ENCODE measurements around the gene PAK6.
A peak's percentile ranks its signal among the peaks of the same experiment; 100 is the strongest.

Gene PAK6

DNA sequence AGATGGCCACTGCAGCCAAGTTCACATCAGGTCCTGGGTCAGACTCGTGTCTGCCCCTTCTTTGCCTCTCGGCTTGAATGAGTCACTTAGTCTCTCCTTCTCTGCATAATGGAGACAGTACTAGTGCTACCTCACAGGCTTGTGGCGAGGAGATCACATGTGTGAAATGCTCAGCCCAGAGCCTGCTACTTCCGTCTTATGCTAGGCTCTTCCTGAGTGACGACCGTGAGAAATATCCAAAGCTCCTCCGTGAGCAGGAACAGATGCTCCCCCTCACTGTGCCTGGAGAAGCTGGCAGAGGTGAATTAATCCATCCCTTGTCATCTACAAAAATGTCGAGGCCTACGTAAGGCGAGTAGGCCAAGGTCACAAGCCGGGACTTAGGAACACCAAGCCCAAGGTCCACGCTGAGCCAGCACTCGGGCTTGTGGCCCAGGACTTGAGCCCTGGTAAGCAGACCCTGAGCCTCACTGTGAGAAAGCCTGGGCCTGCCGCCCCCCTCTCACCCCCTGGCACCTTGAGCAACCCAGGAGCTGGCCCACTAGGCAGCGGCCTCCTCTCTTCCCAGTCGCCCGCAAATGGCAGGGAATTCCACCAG lies 17.9 kb downstream of the PAK6 start:
- DNase-seq: peak; percentile 53

DNA sequence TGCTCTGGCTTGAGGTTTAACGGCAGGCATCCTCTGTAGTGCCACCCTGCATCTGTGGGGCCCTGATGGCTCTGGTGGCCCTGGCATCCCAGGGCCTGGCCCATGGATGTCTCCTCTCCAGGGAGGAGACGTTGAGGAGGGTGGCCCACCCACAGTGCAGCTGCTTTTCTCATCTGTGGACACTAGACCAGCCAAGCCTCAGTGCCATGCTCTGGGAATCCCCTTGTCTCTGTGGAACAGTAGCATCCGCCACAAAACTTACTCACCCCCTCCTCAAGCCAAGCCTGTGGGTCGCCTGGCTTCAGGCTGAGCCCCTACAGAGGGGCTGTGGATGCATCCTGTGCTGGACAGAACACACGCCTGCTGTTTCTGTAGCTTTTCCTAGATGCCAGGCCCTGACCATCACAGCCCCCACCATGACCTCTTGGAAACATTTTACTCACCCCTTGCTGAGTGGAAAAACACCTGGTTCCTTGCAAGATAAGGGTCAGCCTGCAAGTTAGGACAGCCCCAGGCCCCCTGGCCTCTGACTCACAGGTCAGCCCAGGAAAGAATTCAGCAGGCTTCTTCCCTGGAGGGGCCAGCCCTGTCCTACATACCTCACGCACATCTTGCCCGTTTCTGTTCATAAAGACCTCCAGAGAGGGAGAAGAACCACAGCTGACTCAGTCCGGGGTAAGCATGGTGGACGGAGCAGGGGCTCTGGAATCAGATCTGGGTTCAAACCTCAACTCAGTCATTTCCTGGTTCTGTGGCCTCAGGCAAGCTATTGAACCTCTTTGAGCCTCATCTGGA lies 19.0 kb downstream of the PAK6 start:
- peak; percentile 79 for DNase-seq

DNA sequence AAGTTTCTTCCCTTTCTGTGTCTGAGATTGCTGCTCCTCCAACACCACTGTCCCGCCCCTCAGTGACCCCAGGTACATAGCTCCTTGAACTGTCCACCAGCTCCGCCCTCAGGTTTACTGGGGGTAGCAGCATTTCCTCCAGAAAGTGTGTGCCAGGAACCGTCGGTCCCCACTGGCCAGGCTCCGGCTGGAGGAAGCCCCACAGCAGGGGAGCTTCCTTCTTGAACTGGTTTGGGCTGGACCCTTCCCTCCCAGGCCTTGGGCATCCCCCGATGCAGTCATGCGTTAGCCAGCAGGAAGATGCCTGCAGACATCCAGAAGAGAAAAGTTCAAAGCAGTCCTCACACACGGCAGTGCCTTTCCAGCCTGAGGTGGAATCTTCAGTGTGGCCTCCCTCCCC lies 19.7 kb downstream of the PAK6 start:
- peak; percentile 26 for DNase-seq

DNA sequence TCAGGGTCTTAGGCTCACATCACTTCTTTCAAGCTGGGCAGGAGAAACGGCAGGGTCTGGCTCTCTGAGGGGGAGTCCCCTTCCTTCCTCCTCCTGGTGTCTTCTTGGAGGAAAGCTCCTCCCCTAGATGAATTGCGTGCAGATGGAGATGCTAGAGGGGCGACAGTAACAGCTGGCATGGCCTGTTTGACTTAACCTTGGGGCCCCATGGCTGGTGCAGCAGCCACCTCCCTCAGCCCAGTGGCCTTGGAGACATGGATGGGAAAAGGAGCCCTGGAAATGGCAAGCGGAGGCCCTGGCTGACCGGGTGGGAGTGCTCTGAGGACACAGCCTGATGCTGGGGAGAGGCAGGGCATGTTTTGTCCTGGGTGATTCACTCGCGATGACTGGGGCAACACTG lies 20.2 kb downstream of the PAK6 start:
- no peak for DNase-seq

DNA sequence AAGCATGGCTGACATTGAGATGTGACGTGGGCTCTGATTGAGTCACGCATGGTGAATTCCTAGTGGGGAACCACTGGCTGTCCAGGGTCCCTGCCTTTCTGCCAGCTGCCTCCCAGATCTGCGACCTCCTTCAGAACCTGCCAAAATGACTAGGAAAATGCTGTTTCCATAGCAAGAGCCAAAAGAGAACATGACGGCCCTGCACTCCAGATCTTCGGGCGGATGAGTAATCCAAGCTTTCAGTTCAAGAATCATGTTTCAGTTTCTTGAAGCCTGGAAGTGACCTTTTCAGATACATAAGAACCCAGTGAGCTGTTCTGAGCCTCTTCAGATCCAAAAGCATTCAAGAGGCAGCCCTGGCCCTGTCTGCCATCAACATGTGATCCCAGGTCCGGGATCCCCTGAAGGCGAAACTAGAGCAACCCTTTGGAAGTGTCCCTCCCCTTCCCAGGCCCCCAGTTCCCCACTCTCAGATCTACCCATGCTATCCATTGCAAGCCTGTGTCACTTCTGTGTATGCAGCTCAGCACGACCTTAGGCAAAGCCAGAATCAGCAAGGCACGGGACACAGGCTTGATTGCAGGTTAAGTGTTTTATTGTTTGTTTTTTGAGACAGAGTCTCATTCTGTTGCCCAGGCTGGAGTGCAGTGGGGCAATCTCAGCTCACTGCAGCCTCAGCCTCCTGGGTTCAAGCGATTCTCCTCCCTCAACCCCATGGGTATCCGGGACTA lies 24.3 kb downstream of the PAK6 start:
- peak; percentile 39 for DNase-seq

DNA sequence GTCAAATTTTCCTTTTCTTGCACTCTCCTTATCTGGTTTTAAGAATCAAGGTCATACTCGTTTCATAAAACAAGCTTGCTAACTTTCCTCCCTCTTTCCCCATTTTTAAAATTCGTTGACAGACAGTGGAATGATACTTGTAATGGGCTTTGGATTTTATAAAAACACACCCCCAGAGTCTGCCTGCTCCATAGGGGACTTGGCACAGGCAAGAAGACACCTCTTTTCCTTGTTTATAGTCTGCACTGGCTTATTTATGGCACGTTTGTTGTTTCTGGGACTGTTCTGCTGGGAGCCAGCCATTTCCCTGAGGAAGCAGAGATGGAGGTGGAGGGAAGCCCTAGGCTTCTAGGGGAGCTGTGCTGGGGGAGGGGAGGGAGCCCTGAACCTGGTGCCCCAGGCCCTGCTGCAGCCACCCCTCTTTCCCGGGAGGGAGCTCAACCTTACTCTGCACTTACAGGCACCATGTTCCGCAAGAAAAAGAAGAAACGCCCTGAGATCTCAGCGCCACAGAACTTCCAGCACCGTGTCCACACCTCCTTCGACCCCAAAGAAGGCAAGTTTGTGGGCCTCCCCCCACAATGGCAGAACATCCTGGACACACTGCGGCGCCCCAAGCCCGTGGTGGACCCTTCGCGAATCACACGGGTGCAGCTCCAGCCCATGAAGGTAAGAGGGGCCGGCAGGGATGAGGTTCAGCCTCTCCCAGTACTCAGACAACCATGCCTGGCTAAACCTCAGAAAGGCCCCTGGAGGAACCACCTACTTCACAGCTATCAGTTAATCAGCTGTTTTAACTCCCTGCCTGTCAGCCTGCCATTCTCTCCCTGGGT lies 25.7 kb downstream of the PAK6 start:
- no peak for DNase-seq

DNA sequence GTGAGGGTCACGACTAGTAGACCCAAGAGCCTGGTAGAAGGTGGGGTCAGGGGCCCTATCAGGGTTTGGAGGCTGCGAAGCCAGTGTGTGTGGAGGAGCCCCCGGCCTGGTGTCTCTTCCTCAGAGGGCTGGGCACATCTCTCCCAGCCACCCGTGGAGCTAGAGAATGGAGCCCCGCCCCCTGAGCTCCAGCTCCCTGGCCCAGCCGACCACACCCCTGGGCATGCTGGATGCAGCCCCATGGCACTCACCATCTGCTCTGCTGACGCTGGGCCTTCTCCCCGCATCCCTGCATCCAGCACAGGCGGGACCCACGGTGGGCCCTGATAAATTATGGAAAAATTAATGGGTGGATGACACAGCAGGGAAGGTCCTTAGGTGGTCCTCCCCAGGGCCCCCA lies 26.5 kb downstream of the PAK6 start:
- no peak for DNase-seq

DNA sequence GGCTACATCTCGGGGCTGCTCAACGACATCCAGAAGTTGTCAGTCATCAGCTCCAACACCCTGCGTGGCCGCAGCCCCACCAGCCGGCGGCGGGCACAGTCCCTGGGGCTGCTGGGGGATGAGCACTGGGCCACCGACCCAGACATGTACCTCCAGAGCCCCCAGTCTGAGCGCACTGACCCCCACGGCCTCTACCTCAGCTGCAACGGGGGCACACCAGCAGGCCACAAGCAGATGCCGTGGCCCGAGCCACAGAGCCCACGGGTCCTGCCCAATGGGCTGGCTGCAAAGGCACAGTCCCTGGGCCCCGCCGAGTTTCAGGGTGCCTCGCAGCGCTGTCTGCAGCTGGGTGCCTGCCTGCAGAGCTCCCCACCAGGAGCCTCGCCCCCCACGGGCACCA lies 27.0 kb downstream of the PAK6 start:
- no peak for DNase-seq

DNA sequence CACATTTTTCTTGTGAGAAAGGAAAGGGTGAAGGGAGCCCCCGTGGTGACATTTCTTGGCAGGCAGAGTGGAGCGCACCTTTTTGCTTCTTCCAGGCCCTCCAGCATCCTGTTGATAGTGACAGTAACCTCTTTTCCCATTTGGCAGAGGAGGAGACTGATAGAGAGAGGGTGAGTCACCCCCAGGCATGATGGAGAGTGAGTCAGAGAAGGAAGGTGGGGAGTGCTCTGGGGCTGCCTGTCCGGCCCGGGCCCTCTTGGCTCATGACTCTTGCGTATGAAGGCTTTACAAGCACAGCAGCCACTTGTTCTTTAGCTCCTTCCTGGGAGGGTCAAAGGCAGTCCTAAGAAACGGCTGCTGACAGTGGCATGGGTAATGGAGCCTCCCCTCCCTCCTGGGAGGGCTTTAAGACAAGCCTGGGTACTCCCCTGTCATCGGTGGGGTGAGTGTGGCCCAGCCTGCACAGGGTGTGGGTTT lies 28.0 kb downstream of the PAK6 start:
- DNase-seq: peak; percentile 94

DNA sequence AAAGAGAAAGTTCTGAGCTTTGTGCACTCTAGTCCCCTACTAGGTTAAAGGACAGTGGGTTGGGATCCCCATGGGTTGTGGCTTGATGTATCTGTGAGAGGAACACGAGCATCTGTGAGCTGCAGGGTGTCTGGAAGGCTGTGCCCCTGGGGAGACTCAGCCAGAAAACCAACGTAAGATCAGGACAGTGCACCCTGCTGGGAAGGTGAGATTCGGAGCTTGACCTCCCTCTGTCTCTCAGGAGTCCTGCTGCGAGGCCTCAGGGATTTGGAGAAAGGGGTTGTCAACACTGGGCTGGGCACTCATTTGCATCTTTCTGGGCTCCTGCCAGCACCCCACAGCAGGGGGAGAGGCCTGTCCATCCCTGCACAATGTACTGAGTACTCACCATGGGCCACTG lies 28.8 kb downstream of the PAK6 start:
- no peak for DNase-seq

DNA sequence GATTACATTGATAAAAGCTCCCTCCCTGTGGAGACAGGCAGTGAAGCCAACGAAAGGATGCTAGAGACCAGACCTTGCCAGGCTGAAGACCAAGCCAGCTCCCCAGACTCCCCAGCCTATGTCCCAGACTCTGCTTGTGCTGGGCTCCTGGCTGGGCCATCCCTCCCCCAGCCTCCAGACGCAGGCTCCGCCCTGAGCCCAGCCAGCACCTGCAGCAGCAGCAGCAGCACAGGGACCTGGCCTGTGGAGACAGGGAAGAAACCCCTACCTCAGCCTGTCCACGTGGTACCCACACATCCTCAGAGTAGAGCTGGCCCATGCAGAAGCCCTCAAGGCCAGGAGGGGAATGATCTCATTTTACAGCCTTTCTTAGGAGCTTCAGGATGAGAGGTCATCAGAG lies 30.7 kb downstream of the PAK6 start:
- no peak for DNase-seq

DNA sequence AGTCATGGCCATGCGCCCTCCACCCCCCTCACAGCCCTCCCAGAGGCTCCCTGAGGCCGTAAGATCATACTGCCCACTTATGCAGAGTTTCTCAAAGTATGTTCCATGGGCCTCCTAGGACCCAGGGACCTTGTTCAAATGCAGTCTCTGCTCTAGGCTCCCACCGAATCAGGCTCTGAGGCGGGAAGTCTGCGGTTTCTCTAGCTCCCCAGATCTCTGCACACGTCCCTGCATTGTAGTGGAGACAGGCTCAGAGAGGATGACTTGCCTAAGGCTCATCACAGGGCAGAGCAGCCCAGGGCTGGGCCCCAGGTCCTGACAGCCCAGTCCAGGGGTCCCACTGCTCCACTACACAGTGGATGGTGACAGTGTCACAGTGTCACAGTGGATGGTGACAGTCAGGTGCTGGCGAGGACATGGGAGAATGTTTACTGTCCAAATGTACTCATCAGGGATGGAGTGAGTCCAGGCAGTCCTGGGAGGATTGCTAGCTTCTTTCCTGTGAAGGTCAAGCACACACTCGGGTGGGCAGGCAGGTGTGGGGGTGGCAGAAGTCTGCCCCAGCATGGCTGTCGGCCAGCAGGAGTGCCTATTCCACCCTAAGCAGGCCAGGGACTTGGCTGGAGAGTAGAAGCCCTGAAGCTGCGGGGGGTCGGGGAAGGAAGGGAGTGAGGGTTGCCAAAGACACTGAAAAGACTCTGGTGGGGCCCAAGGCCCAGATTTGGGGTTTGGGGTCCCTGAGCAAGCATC lies 31.6 kb downstream of the PAK6 start:
- DNase-seq: no peak

DNA sequence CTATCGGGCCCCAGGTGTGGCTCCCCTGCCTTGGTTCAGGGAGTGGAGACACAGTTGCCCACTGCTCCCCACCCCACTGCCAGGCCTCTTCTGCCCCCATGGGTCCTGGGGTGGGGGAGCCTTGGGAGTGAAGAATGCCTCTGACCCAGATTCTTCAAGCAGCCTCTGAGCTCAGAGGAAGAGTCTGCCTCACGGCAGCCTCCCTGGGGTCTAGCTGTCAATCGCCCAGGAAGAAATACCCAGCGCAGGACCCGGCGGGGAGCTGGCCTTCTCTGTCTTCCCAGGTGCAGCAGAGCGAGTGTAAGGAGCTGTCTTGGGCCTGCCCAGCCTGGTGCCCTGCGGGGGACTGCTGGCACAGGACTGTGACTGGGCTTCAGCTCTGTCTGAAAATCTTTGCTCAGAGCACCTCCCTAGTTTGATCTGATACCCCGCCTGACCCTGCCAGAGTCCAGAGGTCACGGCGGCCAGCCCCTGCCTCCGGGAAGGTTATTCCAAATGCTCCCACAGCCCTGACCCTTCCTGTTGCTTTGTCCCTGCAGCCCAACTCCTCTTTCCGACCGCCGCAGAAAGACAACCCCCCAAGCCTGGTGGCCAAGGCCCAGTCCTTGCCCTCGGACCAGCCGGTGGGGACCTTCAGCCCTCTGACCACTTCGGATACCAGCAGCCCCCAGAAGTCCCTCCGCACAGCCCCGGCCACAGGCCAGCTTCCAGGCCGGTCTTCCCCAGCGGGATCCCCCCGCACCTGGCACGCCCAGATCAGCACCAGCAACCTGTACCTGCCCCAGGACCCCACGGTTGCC lies 33.0 kb downstream of the PAK6 start:
- DNase-seq: no peak

DNA sequence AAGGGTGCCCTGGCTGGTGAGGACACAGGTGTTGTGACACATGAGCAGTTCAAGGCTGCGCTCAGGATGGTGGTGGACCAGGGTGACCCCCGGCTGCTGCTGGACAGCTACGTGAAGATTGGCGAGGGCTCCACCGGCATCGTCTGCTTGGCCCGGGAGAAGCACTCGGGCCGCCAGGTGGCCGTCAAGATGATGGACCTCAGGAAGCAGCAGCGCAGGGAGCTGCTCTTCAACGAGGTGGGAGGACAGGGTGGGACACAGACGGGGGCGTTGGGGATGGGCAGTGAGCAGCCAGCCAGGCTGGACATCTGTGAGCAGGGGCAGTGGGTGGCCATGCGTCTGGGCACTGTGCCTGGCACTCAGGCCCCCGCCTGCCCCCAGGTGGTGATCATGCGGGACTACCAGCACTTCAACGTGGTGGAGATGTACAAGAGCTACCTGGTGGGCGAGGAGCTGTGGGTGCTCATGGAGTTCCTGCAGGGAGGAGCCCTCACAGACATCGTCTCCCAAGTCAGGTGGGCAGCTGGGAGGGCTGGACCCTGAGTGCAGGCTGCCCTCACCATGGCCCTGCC lies 33.7 kb downstream of the PAK6 start:
- DNase-seq: no peak

DNA sequence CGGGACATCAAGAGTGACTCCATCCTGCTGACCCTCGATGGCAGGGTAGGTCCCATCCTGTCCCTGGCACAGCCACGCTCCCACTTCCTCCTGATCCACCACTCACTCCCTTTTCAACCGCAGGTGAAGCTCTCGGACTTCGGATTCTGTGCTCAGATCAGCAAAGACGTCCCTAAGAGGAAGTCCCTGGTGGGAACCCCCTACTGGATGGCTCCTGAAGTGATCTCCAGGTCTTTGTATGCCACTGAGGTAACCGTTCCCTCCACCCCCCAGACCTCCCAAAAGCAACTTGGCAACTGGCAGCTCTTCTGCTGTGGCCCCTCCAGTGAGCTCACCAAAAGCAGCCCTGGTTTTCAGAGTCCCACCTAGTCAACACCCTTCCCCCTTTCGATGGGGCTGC lies 34.6 kb downstream of the PAK6 start:
- DNase-seq: no peak

DNA sequence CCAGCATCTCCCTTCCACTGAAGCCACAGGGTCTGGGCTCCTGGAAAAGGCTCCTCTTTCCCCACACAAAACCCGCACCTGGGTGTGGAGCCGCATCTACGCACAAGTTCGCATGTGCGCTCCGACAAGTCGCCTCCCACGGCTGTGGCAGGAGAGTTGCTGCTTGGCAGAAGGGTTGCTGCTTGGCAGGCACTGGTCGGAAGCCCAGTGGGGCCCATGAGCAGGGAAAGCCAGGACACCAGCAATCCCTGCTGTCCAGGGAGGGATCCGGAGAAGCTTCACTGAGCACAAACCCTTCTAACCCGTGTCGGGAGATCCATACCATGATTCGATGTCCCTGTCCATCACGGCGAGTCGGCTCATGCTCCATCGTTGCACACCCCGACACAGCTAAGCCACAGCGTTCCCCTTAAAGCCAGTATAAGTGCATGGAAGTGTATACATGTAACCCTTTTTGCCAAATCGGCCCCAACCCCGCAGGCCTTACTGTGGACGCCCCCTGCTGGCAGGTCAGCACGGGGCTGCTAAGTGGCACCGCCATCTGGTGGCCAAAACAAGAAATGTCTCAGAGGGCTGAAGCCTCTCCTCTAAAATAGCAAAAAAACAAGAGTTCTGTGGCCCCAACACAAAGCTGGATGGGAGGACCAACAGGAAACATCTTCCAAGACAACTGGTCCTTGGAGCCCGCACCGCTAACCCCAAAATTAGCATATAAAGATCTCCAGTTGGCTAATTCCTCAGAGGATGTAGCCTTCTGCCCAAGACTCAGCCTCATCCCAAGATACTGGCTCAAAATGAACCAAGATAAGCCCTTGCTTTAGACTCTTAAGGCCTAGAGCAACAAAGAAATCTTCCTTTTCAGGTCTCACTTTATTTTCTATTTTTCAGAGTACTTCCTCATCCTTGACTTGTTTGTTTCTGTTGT lies 35.7 kb downstream of the PAK6 start:
- DNase-seq: peak; percentile 75

DNA sequence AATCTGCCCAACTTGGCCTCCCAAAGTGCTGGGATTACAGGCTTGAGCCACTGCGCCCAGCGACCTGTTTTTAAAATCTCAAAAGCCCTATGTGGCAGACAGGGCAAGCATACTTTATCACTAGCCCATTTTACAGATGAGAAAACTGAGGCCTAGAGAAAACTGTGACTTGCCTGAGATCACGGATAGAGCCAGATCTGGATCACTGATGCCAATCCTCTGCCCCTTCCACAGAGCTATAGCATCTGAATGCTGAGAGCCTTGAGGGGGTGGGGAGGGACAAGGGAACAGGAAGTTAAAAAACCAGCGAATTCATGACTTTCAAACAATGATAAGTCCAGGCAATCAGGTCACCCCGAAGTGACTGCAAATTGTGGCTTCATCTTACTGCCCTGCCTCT lies 36.7 kb downstream of the PAK6 start:
- no peak for DNase-seq

DNA sequence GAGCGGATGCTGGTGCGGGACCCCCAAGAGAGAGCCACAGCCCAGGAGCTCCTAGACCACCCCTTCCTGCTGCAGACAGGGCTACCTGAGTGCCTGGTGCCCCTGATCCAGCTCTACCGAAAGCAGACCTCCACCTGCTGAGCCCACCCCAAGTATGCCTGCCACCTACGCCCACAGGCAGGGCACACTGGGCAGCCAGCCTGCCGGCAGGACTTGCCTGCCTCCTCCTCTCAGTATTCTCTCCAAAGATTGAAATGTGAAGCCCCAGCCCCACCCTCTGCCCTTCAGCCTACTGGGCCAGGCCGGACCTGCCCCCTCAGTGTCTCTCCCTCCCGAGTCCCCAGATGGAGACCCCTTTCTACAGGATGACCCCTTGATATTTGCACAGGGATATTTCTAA lies 37.1 kb downstream of the PAK6 start:
- DNase-seq: no peak

DNA sequence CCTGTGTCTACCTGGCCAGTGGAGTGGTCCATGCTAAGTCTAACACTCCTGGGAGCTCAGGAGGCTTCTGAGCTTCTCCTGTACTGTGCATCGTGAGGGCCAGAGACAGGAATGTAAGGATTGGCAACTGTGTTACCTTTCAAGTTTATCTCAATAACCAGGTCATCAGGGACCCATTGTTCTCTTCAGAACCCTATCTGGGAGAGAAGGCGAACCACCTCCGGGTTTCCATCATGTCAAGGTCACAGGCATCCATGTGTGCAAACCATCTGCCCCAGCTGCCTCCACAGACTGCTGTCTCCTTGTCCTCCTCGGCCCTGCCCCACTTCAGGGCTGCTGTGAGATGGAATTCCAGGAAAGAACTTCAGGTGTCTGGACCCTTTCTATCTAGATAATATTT lies 38.1 kb downstream of the PAK6 start:
- no peak for DNase-seq

DNA sequence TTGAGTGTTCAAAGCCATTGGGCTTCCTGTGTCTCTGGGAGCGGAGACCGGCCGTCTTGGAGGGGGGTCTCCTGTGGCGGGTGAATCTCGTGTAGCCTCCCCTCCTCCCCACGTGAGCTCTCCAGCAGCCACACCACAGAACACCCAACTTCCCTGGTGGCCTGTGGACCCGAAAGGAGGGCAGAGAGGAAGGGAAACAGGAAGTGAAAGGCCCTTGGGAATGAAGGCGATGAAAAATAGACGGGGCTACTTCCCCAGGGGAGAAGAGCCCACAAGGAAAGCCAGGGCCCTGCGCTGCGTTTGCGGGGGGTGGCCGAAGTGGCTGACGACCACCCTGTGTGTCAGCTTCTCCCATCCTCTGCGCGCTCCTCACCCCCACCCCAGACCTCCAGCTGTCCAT lies 38.6 kb downstream of the PAK6 start:
- DNase-seq: no peak

All from EL (cell line).